GM13976 (cell line): Measurements from ENCODE around the gene SMYD3.

ENCODE experiments used
- DNase-seq: peaks from one replicate; pipeline ENCODE4 v3.0.0; 2012; ENCODE audit warnings: low spot score
- in situ Hi-C: fragments of 300-500 bp; cut with MboI; formaldehyde crosslinking; loops from one replicate; pipeline ENCODE4 v1.12.0; 2022; ENCODE audit warnings: low sequenced_read_pairs, mixed read lengths, inconsistent platforms; ENCODE audit not compliant: unreplicated experiment
- TF ChIP-seq, protein P1 (sequence below): IDR thresholded peaks from 2 replicates; pipeline ENCODE4 v1.5.1; 2012; ENCODE audit warnings: borderline replicate concordance, mild to moderate bottlenecking; ENCODE audit not compliant: insufficient read depth; ENCODE audit errors: extremely low read depth, missing control alignments, control extremely low read depth

Gene SMYD3

DNA sequence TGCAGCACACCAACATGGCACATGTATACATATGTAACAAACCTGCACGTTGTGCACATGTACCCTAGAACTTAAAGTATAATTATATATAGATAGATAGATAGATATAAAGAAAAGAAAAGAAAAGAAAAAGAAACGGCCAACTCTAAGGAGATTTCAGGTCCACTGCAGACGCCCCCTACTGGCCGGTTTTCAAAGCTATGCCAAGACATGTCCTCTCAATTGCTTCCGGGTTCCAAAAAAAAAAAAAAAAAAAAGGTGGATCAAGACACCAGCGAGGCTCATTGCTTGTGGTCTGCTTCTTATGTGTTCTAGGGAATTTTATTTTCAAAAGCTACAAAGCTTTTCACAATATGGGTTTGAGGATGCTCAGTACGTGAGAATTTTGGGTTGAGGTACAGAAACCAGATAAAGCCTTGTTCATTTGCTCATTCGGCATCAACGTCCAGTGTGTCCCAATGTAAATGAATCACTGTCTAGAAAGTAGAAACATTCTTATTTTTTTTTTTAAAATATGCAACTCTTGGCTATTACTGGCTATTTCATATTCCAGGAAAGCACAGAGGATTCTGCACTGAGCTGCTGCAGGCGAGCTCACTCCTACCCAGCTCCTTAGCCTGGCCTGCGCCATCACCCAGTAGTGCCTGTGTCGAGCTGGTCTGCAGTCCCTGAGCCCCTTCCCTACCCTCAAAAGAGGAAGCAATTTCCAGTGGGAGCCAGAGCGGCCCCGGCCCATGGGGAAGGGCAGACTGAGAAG is 709.3 kb downstream of the SMYD3 start:
- DNase-seq: no peak
- in situ Hi-C loops: no loop called here
- TF ChIP-seq, protein P1, sequence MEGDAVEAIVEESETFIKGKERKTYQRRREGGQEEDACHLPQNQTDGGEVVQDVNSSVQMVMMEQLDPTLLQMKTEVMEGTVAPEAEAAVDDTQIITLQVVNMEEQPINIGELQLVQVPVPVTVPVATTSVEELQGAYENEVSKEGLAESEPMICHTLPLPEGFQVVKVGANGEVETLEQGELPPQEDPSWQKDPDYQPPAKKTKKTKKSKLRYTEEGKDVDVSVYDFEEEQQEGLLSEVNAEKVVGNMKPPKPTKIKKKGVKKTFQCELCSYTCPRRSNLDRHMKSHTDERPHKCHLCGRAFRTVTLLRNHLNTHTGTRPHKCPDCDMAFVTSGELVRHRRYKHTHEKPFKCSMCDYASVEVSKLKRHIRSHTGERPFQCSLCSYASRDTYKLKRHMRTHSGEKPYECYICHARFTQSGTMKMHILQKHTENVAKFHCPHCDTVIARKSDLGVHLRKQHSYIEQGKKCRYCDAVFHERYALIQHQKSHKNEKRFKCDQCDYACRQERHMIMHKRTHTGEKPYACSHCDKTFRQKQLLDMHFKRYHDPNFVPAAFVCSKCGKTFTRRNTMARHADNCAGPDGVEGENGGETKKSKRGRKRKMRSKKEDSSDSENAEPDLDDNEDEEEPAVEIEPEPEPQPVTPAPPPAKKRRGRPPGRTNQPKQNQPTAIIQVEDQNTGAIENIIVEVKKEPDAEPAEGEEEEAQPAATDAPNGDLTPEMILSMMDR: no peak

DNA sequence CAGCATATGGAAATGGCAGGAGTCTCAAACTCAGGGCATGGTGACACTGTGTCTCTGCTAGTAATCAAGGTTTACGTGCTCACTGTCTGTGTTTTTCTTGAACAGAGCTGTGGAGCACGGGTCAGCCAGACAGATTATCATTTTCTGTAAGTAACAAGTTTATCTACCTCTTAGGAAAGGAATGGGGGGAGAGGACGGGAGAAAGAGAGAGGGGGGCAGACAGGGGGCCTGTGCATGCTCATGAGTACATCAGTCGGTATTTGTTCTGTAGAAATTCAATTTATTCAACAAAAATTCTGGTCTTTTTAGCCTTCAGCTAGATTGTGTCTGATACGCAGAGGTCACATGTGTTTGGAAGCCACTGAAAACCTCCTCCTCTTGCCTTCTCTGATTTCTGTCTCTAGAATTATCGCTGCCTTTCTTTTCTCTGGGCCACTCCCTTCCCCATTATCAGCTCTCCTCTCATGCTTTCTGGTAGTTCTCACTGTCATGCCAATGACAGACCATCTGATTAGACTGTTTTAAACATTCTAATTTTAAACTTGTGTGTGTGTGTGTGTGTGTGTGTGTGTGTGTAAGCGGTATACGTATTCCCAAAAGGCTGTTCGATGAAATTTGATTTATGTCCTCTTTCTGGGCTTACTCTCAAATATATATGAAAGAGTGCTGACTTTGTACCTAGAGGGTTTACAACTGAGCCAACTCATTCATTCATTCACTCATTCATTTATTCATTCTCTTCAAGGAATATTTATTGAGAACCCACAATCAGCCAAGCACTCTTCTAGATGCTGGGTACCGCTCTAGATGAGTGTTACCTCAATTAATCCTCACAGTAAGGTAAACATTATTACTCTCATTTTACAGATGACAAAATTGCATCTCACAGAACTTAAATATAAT is 715.4 kb downstream of the SMYD3 start:
- in situ Hi-C loops: no loop called here
- TF ChIP-seq, protein P1: no peak
- DNase-seq: no peak

DNA sequence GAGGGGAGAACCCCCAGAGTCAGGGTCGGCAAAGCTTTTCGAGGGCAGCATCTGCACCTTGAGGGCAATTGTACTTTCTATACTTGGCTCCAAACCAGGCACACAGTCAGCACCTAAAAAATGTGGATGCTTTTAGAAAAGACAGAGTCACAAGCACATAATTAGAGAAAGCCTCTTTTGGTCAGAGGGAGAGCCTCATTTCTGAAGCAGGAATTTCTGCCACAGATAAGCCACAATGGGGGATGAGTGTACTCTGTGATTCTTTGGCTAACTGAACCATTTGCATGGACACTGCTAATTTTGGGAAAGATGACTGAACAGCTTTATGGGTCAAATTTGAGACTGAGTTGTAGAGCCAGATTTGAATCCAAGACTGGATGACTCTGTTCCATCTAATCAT is 716.6 kb downstream of the SMYD3 start:
- in situ Hi-C loops: no loop called here
- DNase-seq: no peak
- TF ChIP-seq, protein P1: no peak

DNA sequence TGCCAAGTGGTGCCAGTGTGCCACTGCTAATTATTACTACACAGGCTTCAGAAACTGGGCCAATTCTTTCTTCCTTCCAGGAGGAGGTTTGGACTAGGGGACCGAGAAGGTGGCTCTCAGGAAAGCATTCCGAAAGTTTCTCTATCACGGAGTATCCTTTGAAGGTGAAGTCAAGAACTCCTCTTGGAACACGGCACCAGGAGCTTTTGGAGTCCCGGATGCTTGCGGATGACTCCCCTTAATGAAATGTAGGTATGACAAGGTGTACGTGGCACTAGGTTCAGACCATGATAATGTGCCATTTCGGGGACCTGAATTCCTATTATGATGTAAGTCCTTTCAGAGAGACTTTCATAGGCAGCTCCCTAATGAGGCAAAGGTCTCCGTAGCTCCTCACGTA is 718.2 kb downstream of the SMYD3 start:
- TF ChIP-seq, protein P1: no peak
- in situ Hi-C loops: no loop called here

DNA sequence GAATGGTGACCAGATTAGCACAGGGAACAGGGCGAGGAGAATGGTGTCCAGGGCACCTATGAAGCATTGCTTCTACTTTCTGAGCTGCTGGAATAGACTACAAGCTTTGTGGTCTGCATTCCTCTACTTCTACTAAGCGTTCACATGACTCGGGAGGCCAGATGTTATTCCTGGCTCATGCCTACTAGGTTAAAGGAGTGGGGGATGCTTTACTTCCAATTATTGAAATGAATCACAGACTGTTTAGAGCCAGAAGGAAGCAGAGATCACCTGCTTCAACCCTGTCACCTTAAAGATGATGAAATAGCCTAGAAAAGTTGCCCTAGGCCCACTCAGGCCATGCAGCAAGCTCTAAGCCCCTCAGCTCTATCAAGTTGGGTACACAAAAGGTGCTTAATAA is 718.8 kb downstream of the SMYD3 start:
- in situ Hi-C loops: no loop called here
- no peak for DNase-seq
- TF ChIP-seq, protein P1: no peak

More for the DNA sequence above, 718.2 kb downstream of the SMYD3 start:
- DNase-seq: no peak

DNA sequence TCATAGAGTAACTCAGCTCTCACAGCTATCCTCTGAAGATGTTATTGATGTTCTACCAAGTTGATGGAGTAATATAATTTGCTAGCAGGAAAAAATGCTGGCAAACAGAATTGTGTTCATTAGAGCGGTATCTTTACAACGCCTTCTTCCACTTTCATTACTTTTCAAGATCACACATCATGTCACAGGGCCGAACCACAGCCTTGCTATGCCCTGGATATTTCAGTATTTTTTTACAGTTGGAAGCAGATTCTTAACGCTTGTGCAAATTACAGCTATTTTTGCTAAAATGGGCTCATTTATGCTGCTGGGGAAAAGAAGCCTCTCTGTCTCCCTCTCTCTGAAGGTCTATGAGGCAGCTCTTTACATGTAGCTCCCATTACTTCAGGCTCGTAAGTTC is 720.1 kb downstream of the SMYD3 start:
- no peak for DNase-seq
- TF ChIP-seq, protein P1: no peak
- in situ Hi-C loops: no loop called here
